ENCODE measurements around the gene COL12A1.

COL12A1 gene

DNA sequence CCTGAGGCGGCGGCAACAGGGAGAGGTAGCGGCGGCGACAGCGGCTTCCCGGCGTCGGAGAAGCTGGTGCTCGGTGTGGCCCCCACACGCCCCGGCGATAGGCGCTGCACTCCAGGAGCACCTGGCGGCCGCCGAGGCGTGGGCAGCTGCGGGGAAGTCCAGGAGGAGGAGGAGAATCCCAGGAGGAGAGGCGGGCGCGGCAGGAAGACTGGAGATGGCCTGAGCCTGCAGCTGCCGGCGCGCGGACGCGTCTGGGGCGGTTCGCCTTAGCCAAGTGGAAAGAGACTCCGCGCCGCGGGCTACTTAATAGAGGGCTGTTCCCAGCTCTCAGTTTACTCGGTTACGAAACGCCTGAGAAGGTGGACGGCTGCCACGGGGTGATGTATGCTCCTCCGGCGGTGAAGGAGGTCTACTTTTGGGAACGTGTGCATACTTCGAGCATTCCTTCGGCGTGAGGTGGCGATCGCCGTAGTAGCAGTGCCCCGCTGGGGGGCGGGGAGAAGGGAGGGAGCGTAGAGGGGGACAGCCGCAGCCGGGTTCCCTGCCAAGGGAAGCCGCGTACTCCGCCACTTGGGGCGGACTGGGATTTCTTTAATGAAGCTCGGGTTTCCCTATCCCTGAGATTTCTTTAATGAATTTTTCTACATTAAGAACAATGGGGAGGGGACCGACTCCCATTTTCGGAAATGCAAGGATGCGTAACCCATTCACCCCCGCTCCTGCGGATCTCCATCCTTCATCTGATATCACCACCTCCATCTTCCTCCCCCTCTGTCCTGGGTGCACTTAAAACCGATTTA lies at the start of gene COL12A1:
Gene COL12A1, minus strand, starts transcription at position 278 of the 800 bp plus-strand sequence. CDS start 3,261 bp downstream, outside the sequence.
- DNase-seq (ENCODE audit: low spot score): peak; percentile 95

DNA sequence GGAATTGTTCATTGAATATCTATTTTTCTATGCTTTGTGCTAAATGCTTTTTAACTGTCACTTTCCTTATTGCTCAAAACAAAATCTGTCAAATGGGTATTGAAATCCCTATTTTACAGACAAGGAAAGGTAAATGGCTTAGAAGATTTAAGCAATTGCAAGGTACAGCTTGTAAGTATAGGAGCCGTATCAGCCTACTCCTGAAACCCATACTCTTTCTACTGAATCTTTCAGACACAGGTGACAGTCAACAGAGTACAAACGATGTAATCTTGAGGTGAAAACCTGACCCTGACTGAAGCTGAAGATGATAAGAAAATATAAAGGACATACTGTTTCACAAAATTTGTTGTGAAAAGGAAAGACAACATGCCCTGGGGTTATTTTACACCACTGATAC lies 44.7 kb upstream of the COL12A1 start:
- DNase-seq (ENCODE audit: low spot score): no peak

DNA sequence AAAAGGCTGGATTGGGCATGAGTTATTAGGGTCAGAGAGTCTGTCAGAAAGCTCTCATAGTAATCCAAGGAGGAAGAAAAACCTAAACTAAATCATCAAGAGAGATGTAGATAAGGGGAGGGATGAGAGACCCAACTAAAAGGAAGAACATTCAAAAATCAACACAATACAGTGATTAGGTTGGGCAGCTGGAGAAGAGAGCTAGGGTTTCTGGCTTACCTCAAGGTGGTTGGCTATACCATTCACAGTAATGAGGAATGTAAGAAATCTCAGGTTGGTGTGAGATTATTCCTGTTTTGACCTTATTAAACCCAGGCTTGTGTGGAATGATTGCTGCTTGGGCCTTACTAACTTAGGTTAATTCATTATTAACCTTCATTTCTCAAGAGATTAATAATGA lies 44.0 kb upstream of the COL12A1 start:
- DNase-seq (ENCODE audit: low spot score): no peak

DNA sequence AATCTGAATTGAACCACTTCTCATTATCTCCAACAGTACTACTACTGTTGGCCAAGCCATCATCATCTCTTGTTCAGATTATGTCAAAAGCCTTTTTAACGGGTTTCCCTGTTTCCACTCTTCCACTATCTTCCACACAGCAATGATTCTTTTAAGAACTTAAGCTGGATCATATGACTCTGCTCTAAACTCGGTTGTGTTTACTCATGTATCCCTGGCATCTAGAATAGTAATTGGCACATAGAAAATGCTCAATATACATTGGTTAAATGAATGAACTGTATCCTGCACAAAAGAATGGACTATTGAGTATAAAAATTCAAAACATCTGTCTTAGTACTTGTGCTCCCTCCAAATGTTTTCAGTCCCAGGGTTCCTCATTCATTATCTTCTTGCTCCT lies 40.5 kb upstream of the COL12A1 start:
- no peak for DNase-seq (ENCODE audit: low spot score)

DNA sequence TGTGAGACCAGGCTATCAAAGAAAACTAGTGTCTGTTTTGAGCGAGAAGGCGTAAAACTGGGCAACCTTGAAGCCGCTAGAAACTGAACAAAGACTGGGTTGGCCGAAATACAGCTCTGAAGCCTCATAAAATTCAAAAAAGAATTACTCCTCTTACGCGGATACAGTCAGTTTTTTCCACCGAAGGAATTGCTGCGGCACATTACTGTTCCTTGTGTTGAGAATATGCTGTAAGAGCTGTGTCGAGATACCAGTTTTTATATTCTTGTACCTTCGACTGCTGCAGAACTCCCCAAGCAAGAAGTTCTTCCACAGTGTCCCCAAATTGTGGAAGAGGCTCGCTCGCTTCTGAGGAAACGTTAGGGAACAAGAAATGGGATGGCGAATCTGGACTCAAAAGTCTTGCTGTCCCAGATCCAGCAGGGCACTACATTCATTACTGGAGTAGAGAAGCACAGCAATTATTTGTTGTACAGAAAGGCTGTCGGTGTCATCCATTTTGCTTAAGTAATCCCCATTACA lies 38.3 kb upstream of the COL12A1 start:
- DNase-seq (ENCODE audit: low spot score): no peak

DNA sequence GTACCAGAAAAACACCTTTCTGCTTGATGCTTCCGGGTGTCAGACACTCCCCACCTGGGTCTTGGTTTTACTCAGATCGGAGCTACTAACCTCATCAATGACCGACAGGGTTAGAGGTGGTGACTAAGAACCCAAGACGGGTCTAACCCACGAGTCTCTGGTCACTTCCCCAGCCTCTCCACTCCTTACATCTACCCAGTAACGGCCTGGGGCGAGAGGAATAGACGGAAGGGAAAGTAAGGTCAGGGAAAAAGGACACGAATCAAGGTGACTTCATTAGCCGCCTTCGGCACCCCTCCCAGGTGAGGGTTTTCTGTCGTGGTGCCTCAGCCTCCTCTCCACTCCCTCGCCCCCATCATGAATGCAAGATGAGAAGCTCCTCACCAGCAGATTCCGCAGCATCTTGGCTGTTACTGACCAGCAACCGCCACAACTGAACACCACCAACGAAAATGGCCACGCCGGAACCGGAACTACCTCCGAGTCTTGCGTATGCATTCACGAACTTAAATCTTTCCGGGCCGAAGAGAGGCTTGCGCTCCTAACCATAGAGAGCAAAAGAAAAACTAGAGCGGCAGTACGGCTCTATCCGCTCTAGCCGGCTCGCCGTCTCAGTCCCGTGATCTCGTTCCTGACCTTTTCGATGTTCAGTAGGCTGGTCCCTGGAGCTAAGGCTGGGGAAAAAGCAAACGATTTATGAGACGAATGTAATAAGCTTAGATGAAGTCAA lies 37.6 kb upstream of the COL12A1 start, which contains the start of gene COX7A2:
Gene COX7A2, minus strand, starts transcription at position 469 of the 730 bp plus-strand sequence. Its CDS starts 67 bp downstream, at position 402.
- DNase-seq (ENCODE audit: low spot score): peak; percentile 91

DNA sequence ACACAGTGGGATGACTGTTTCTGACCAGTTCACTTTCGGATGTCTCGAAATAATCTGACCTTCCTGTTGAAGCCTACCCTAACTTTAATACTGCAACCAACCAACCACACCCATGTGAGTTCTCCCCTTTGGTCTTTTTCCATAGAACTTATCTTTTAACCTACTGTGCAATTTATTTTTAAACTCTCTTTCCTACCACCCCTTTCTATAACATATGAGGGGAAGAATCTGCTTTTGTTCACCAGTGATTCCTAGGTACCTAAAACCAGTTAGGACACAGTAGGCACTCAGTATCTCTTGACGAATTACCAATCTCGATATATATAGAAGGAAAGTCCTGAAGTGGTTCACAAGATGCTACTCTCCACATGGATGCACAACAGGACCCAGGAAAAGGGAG lies 30.8 kb upstream of the COL12A1 start:
- no peak for DNase-seq (ENCODE audit: low spot score)

DNA sequence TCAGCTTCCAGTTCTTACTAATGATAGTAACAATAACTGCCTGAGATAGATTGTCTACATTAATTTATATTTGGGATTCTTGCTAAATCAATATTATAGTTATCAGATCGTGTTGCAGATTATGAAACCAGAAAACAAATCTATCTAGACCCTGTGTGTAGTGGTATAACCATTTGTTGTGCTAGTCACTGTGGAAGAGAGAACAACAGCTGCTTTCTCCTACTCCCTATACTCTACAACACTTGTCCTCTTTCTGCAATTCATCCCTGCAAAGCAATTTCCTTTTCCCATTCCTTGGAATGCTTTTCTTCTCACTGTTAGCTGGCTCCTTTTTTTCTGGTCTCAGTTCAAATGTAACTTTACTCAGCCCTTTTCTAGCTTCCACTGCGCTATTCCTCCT lies 29.4 kb upstream of the COL12A1 start:
- no peak for DNase-seq (ENCODE audit: low spot score)

DNA sequence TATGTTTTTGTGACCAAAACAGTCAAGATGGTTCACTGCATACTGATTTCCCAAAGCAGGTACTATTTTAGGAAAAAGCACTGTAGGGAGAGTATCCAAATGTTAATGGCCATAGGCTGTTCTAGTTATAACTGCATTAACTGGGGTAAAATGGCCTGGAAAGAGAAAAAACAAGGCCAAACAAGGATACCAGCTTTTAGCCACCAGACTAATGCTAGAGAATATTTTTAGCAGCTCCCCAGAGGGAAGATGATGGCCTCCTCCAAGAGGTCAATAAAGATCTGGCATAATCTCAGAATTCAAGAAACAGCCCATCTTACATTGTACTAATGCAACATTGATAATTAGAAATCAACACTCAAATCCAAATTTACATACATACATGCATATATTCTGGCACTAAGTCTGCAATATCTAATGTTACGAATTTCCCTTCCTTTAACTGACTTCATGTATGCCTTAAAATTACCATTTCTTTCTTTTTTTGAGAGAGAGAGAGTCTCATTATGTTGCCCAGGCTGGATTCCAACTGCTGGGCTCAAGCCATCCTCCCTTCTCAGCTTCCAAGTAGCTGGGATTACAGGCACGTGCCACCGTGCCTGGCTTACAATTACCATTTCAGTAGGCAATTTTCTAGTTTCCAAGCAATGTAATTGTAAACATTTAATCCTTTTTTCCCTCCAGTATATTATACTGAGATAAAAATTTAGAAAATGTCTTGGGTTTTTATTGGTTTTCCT lies 28.4 kb upstream of the COL12A1 start:
- DNase-seq (ENCODE audit: low spot score): no peak

DNA sequence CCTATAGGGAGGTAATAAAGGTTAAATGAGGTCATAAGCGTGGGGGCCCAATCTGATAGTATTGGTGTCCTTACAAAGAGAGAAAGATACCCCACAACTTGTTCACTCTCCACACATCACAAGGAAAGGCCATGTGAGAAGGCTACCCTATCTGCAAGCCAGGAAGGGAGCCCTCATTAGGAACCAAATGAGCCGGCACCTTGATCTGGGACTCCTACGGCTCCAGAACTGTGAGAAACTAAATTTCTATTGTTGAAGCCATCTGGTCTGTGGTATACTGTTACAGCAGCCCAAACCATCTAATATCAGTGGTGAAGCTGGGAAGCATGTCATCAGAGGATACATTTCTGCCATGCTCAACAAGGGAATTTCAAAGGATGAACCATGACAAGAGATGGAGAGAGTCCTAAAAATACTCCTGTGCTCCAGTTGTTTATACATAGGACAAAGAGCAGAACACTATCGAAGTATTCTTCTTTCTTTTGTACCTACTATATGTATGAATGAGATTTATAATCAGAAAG lies 27.3 kb upstream of the COL12A1 start:
- no peak for DNase-seq (ENCODE audit: low spot score)

DNA sequence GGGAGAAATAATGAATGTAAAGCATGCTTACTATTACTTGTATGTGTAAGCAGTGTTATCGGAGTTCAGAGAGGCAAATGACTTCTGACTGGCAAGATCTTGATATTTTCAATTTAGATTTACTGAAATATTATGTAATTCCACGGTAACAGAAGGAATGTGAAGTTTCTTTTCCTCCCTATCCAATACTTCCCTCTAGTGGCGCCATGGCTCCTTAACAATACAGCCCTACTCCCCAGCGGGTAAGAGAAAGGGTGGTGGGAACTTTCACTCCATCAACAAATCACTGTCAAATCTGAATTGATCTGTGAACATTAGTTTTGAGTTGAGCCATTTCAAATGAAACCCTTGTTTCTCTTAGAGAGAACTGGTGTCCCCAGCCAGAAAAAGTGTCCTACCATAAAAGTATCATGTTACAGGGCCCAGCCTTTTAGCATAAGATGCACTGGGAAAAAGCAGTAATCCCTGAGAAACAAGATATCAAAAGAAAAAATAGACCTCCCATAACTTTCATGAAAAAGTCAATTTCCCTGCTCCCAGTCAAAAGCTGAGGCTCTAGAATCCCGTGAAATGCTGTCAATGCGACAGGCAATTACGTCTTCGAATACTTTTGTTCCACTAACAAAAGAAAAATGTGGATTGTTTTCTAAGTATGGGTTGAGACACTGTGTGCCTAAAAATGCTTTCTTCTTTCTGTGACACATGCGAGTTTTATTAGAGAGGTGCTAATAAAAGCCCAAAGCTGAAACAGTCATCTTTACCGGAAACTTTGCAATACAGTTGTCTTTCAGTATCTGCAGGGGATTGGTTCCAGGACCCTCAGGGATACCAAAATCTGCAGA lies 24.9 kb upstream of the COL12A1 start:
- no peak for DNase-seq (ENCODE audit: low spot score)

DNA sequence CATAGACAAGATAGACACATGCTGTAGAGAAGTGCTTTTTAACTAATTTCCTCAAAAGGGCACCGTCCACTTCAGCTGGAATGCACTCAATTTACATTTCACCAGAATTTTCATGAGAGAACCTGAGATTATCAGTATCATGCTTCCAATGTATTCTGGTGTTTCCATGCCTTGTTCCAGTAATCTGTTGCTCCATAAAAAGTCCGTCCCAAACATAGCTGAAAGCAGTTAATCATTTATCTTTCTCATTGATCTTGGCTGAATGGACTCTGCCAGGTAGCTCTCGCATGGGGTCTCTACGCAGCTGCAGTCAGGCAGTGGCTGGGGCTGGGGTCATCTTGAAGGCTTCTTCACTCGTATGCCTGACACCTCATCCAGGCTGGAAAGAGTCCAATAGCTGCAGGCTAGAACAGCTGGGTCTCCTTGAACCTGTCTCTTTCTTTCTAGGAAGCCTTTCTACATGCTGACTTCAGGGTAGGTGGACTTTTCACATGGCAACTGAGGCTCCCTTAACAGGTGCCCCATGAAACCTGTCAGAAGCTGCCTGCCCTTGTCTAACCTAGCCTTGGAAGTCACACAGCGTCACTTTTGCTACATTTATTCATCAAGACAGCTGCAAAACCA lies 18.6 kb upstream of the COL12A1 start:
- DNase-seq (ENCODE audit: low spot score): no peak

DNA sequence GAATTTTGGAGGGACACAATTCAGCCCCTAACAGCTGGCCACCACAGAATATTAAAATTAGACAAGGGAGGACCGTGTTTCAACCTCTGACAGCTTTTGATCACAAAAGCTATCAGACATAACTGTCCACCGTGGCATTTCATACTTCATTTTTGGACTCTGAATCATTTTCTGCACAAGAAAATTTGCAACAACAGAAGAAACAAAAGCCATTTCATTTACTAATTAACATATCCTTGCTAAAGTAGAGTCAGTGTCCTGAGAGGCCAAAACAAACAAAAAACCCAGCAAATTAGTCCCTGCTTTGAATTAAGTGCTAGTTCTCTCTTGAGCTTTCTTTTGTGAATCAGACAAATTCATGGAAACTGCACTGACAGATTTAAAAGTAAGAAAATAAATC lies 17.6 kb upstream of the COL12A1 start:
- no peak for DNase-seq (ENCODE audit: low spot score)

DNA sequence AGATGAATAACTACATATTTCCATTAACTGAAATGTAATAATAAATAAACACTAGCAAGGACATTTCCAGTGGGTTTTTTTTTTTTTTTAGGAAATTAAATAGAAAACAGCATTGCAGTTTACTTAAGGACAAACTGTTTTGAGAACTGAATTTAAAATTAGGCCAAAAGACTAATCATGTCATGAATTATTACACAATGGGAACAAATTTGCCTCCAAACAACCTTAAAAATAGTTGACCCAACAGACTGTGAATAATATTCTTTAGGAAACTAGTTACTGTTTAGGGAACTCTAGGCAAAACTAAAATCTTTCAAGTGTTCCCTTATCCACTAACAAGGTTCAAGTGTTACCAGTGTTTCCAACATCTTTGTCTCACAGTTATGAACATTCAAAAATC lies 16.4 kb upstream of the COL12A1 start:
- DNase-seq (ENCODE audit: low spot score): no peak

DNA sequence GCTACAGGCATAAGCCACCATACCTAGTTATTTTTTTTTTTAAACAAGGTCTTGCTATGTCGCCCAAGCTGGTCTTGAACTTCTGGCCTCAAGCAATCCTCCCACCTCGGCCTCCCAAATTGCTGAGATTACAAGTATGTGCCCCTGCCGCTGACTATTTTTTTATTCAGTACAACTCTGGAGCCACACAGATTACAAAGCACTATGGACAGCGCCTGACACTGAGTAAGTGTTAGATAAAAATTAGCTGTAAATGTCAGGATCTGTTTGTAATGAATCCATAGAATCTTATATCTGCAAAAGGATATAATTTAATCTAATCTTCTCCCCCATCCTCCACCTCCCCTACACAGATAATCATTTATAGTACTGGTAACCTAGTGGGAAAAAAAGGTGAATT lies 15.3 kb upstream of the COL12A1 start:
- DNase-seq (ENCODE audit: low spot score): no peak

DNA sequence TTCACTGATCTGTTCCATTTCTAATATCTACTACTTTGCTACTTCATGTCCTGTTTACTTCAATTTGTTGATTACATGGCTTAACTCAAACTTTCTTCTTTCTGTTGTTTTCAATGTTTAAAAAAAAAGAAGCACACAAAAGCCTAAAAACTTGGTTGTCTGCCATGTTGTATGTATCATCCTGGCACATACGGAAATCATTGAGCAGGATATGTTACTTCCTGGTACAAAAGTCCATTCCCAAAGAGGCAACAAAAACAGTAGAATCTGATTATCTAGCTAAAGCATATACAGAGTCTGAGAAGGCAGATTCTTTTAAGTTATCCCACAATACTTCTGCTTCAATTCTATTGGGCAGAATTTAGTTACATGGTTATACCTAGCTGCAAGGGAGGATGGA lies 14.5 kb upstream of the COL12A1 start:
- DNase-seq (ENCODE audit: low spot score): no peak

DNA sequence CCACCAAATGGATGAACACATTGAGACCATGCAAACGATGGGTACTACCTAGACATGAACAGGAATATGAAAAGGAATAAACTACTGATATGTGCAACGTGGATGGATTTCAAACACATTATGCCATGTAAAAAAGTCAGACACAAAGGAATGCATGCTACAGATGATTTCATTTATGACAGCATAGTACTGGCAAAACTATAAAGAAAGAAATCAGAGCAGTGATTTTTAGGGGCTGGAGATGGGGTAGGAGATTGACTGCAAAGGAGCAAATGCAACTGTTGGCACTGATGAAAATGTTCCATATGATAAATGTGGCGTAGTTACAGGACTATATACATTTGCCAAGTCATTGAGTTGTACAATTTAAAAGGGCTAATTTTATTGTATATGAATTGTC lies 13.4 kb upstream of the COL12A1 start:
- no peak for DNase-seq (ENCODE audit: low spot score)

DNA sequence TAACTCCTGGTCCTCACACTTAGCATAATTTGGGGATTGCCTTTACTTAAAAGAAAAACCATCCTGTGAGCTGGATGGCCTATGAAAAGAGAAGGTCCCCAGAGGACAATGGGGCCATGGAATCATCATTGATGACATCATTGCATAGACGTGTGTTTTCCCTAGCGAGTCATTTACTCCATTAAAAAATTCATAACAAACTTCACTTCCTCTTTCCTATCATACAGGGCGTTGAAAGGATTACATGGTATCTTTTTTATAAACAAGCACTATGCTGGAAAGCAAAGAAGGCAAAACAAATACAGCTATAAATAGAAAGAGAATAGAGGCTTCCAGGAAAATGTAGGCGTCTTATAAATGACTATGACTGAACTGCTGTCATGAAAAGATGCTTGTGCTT lies 11.3 kb upstream of the COL12A1 start:
- DNase-seq (ENCODE audit: low spot score): no peak

DNA sequence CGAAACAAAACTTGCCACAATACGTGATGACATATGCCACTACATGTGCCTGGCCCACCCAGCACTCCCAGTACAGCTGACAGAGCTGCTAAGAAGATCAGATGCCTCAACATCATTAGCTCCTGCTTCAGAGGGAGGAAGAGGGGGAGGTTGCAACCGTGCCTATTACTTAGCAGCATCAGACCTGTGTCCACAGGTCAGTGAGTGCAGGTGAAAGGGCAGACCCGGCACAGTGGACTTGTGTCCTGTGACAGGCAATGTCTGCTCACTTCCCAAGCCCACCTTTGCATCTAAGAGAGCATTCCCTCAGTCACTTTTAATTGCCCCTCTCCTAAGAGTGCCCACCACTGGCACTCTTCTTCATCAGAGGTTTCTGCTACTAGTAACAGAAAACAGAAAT lies 9.4 kb upstream of the COL12A1 start:
- no peak for DNase-seq (ENCODE audit: low spot score)

DNA sequence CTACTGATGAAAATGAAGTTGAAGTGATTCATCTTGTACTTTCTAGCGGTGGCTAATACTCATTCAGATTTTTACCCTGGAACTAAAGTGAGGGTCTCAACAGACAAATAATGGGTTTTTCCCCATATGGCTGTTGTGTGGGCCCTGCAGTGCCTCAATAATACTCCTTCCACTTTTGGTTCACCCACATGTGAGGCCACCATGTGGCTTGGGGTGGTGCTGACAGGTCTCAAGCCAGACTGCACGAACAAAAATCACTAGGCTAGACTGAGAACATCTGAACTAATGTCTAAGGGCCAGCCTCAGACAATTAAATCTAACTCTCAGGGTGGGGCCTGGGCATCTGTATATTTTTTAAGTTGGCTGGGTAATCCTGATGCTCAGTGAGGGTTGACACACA lies 7.9 kb upstream of the COL12A1 start:
- no peak for DNase-seq (ENCODE audit: low spot score)

DNA sequence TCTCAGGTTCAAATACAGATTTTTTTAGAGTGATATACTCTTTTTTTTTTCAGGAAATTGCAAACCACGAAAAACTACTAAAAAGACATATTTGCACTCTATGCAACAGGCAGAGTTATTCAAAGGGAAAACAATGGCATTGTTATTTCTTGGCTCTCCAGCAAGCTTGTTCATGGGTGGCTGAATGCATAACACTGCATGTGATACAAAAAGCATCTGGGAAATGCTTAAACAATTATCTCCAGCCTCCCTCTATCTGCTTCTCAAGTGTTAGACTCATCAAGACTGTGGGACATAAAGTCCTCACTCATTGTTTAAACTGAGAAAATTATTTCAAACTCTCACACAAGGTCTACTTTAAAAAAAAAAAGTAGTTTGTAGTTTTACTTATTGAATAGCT lies 7.3 kb upstream of the COL12A1 start:
- DNase-seq (ENCODE audit: low spot score): no peak
